GM12873 (cell line): ENCODE data around the gene CCNL2.

Experiments
- CTCF ChIP-seq: IDR thresholded peaks from 2 replicates; pipeline ENCODE4 v1.5.1; 2012; ENCODE audit warnings: low read depth, mild to moderate bottlenecking, moderate library complexity, low read length, control low read depth; ENCODE audit not compliant: insufficient read depth; ENCODE audit errors: missing control alignments

Gene CCNL2

GRCh38 chr1:1361982-1362423, 37.1 kb downstream of the CCNL2 start:
- no peak for TF ChIP-seq CTCF

GRCh38 chr1:1361233-1361981, 37.7 kb downstream of the CCNL2 start:
- no peak for TF ChIP-seq CTCF

- no peak for TF ChIP-seq CTCF
These were observed 38.5 kb downstream of the CCNL2 start for GRCh38 chr1:1360506-1361169.

- no peak for TF ChIP-seq CTCF
These were observed 39.3 kb downstream of the CCNL2 start for GRCh38 chr1:1359664-1360468.

- no peak for TF ChIP-seq CTCF
These were observed 39.8 kb downstream of the CCNL2 start for GRCh38 chr1:1359308-1359663.

- no peak for TF ChIP-seq CTCF
These were observed 40.5 kb downstream of the CCNL2 start, which contains the start of gene MXRA8 for GRCh38 chr1:1358433-1359271. Gene MXRA8, minus strand, starts transcription at chr1:1358555. Its CDS starts 51 bp downstream, at chr1:1358504.
